Osteoblast (primary cell): ENCODE results near the gene METTL17. TPM values are rescaled to one million over a fixed set of nuclear protein-coding genes. Genes with fewer than 3 reads are reported as not detected.
"Not testable (repeated sequence)": the region's sequence is repeated elsewhere in the genome, so short reads cannot be mapped to it uniquely, and the experiment has no call there.

Experiments
- DNase-seq: peaks from one replicate; pipeline ENCODE4 v3.0.0; 2011; ENCODE audit warnings: low spot score, mixed read lengths; ENCODE audit not compliant: insufficient read length; ENCODE audit errors: missing footprints
- H2AFZ ChIP-seq: 2 replicates; pipeline ENCODE4 v1.6.0; 2011; ENCODE audit warnings: mild to moderate bottlenecking, low read length
- H3K27ac ChIP-seq: 2 replicates; pipeline ENCODE4 v1.5.1; 2011; ENCODE audit warnings: mild to moderate bottlenecking, low read depth, low read length, moderate library complexity
- H3K27me3 ChIP-seq: 2 replicates; pipeline ENCODE4 v1.6.0; 2012; ENCODE audit warnings: mild to moderate bottlenecking, control low read depth, inconsistent platforms, low read length, moderate library complexity; ENCODE audit not compliant: insufficient read depth
- H3K36me3 ChIP-seq: 2 replicates; pipeline ENCODE4 v1.5.1; 2011; ENCODE audit warnings: mild to moderate bottlenecking, low read length, control low read depth, moderate library complexity; ENCODE audit not compliant: insufficient read depth
- H3K4me1 ChIP-seq: 2 replicates; pipeline ENCODE4 v1.5.1; 2011; ENCODE audit warnings: mild to moderate bottlenecking, low read length, control low read depth, moderate library complexity; ENCODE audit not compliant: insufficient read depth
- H3K4me2 ChIP-seq: 2 replicates; pipeline ENCODE4 v1.6.0; 2011; ENCODE audit warnings: mild to moderate bottlenecking, low read length; ENCODE audit not compliant: insufficient read depth
- H3K4me3 ChIP-seq: fragments of 200-600 bp; sonication (generic); 3 replicates; pipeline ENCODE4 v1.5.1; 2012; ENCODE audit warnings: mild to moderate bottlenecking, low read length, inconsistent platforms; ENCODE audit not compliant: insufficient read depth
- H3K79me2 ChIP-seq: 2 replicates; pipeline ENCODE4 v1.6.0; 2012; ENCODE audit warnings: mild to moderate bottlenecking, low read length, control low read depth, inconsistent platforms; ENCODE audit not compliant: insufficient read depth
- H3K9me3 ChIP-seq: 2 replicates; pipeline ENCODE4 v1.5.1; 2011; ENCODE audit warnings: low read depth, low read length, control low read depth
- H4K20me1 ChIP-seq: 2 replicates; pipeline ENCODE4 v1.6.0; 2012; ENCODE audit warnings: mild to moderate bottlenecking, low read length, control low read depth; ENCODE audit not compliant: insufficient read depth
- CTCF ChIP-seq: IDR thresholded peaks from 2 replicates; pipeline ENCODE4 v1.5.1; 2011; ENCODE audit warnings: mild to moderate bottlenecking, low read depth, low read length, moderate library complexity; ENCODE audit errors: extremely low read depth
- total RNA-seq: library from RNA; depleted of rRNA; stranded (reverse); fragments of >200 nt; gene quantifications from 2 replicates; pipeline ENCODE4 v1.2.3, GENCODE V29; 2012

Gene METTL17
- total RNA-seq, 1 donor: 50.3 TPM

GRCh38 chr14:20999591-20999990, 9.8 kb downstream of the METTL17 start:
- no peak overlapping the region for H3K27ac ChIP-seq
- TF ChIP-seq CTCF: no peak
- H3K9me3 ChIP-seq: no peaks in the 10 kb centered on the region
- H3K4me1 ChIP-seq: no peaks in the 10 kb centered on the region
- peaks cover 28% of the 10 kb centered on the region for H3K36me3 ChIP-seq
- H4K20me1 ChIP-seq: no peaks in the 10 kb centered on the region
- H3K4me3 ChIP-seq: no peak overlapping the region
- no peak for DNase-seq
- no peaks in the 10 kb centered on the region for H3K79me2 ChIP-seq
- no peaks in the 10 kb centered on the region for H3K27me3 ChIP-seq
- no peak overlapping the region for H2AFZ ChIP-seq
- no peak overlapping the region for H3K4me2 ChIP-seq

- peaks cover 12% of the 10 kb centered on the region for H3K36me3 ChIP-seq
- H3K4me1 ChIP-seq: no peaks in the 10 kb centered on the region
- TF ChIP-seq CTCF: no peak
- H3K4me2 ChIP-seq: no peak overlapping the region
- H3K4me3 ChIP-seq: no peak overlapping the region
- no peaks in the 10 kb centered on the region for H3K79me2 ChIP-seq
- H3K27ac ChIP-seq: no peak overlapping the region
- H3K27me3 ChIP-seq: no peaks in the 10 kb centered on the region
- H3K9me3 ChIP-seq: no peaks in the 10 kb centered on the region
- no peak overlapping the region for H2AFZ ChIP-seq
- no peaks in the 10 kb centered on the region for H4K20me1 ChIP-seq
- no peak for DNase-seq
Observed at GRCh38 chr14:21001218-21001617, 11.4 kb downstream of the METTL17 start.

- H3K27ac ChIP-seq: no peak overlapping the region
- no peak overlapping the region for H2AFZ ChIP-seq
- no peak for TF ChIP-seq CTCF
- no peaks in the 10 kb centered on the region for H4K20me1 ChIP-seq
- H3K4me1 ChIP-seq: no peaks in the 10 kb centered on the region
- H3K27me3 ChIP-seq: no peaks in the 10 kb centered on the region
- no peaks in the 10 kb centered on the region for H3K9me3 ChIP-seq
- DNase-seq: no peak
- H3K36me3 ChIP-seq: no peaks in the 10 kb centered on the region
- no peak overlapping the region for H3K4me3 ChIP-seq
- no peaks in the 10 kb centered on the region for H3K79me2 ChIP-seq
- H3K4me2 ChIP-seq: no peak overlapping the region
Observed at GRCh38 chr14:21003788-21004346, 14.1 kb downstream of the METTL17 start.

GRCh38 chr14:21009721-21010120, 19.9 kb downstream of the METTL17 start:
- H3K9me3 ChIP-seq, H3K79me2 ChIP-seq, H3K4me1 ChIP-seq, H4K20me1 ChIP-seq, H3K4me2 ChIP-seq, H3K27ac ChIP-seq, H3K4me3 ChIP-seq, H2AFZ ChIP-seq, DNase-seq, H3K36me3 ChIP-seq: not testable (repeated sequence)
- H3K27me3 ChIP-seq: peaks cover 17% of the 10 kb centered on the region
